Activated T-cell treated with anti-CD3 and anti-CD28 coated beads for 24 hours (primary cell): ENCODE results near the gene WFDC12.
"Not testable (repeated sequence)": the region's sequence is repeated elsewhere in the genome, so short reads cannot be mapped to it uniquely, and the experiment has no call there.

Source experiments
- DNase-seq: peaks from one replicate; pipeline ENCODE4 v3.0.0-alpha.2; 2020; ENCODE audit warnings: low read depth

WFDC12 gene

GRCh38 chr20:45124365-45124764 is at the start of gene WFDC12:
WFDC12 (minus strand) TSS chr20:45124465; CDS start chr20:45124447, 18 bp downstream.
- DNase-seq: no peak

- no peak for DNase-seq
These were observed 49.3 kb upstream of the WFDC12 start for GRCh38 chr20:45173522-45173921.

GRCh38 chr20:45164906-45165305 is 40.6 kb upstream of the WFDC12 start:
- no peak for DNase-seq

GRCh38 chr20:45163083-45163803 is 39.0 kb upstream of the WFDC12 start:
- no peak for DNase-seq

- no peak for DNase-seq
These were observed 33.7 kb upstream of the WFDC12 start for GRCh38 chr20:45157962-45158361.

- DNase-seq: no peak
These were observed 32.4 kb upstream of the WFDC12 start for GRCh38 chr20:45156713-45157112.

GRCh38 chr20:45154794-45155193 is 30.5 kb upstream of the WFDC12 start:
- not testable (repeated sequence) for DNase-seq

- no peak for DNase-seq
These were observed 29.9 kb upstream of the WFDC12 start for GRCh38 chr20:45154183-45154582.

- DNase-seq: no peak
These were observed 29.5 kb upstream of the WFDC12 start for GRCh38 chr20:45153752-45154151.

- no peak for DNase-seq
These were observed 28.9 kb upstream of the WFDC12 start for GRCh38 chr20:45153147-45153546.

GRCh38 chr20:45152405-45152804 is 28.1 kb upstream of the WFDC12 start:
- no peak for DNase-seq

GRCh38 chr20:45149062-45149461 is 24.8 kb upstream of the WFDC12 start:
- no peak for DNase-seq

- DNase-seq: no peak
These were observed 16.6 kb upstream of the WFDC12 start for GRCh38 chr20:45140836-45141235.

- not testable (repeated sequence) for DNase-seq
These were observed 15.6 kb upstream of the WFDC12 start for GRCh38 chr20:45139733-45140375.

- DNase-seq: peak; percentile 41
These were observed 14.5 kb upstream of the WFDC12 start for GRCh38 chr20:45138561-45139300.

GRCh38 chr20:45136911-45137310 is 12.6 kb upstream of the WFDC12 start:
- DNase-seq: no peak

- DNase-seq: no peak
These were observed 3.8 kb upstream of the WFDC12 start for GRCh38 chr20:45128099-45128498.

- DNase-seq: no peak
These were observed 2.9 kb downstream of the WFDC12 start for GRCh38 chr20:45121388-45121787.

- no peak for DNase-seq
These were observed 4.6 kb downstream of the WFDC12 start for GRCh38 chr20:45119556-45120266.

- DNase-seq: no peak
These were observed 6.2 kb downstream of the WFDC12 start for GRCh38 chr20:45118028-45118427.

GRCh38 chr20:45117581-45117980 is 6.7 kb downstream of the WFDC12 start:
- no peak for DNase-seq

- no peak for DNase-seq
These were observed 8.4 kb downstream of the WFDC12 start for GRCh38 chr20:45115829-45116228.
